Breast epithelium (tissue), 4 donors: ENCODE data around the gene CALHM3. TPM values are rescaled to one million over a fixed set of nuclear protein-coding genes. Genes with fewer than 3 reads are reported as not detected.

Source experiments
- DNase-seq, 2 donors: peaks; one replicate each; pipeline ENCODE4 v3.0.0-alpha.2; 2019; ENCODE audit warnings: low spot score in 2 of 2
- H3K27ac ChIP-seq, 2 donors: fragments of 200-600 bp; sonication (generic) in 1 of 2; one replicate each; pipeline ENCODE4 v1.5.1; 2016 to 2019; ENCODE audit warnings: mild to moderate bottlenecking in 1 of 2
- H3K27me3 ChIP-seq, 2 donors: fragments of 200-600 bp; sonication (generic) in 1 of 2; one replicate each; pipeline versions ENCODE4 v1.5.1 to v1.6.0; 2017 to 2019; ENCODE audit warnings: control low read depth in 1 of 2, mild to moderate bottlenecking in 1 of 2
- H3K36me3 ChIP-seq: fragments of 200-600 bp; one replicate; pipeline ENCODE4 v1.5.1; 2019
- H3K4me1 ChIP-seq, 2 donors: fragments of 200-600 bp; sonication (generic); one replicate each; pipeline ENCODE4 v1.5.1; 2016 to 2019; ENCODE audit warnings: control low read depth in 1 of 2
- H3K4me3 ChIP-seq, 3 donors: fragments of 200-600 bp; sonication (generic); 1 replicate in 2 of 3; 2 replicates in 1 of 3; pipeline ENCODE4 v1.5.1; 2016 to 2019; ENCODE audit warnings: mild to moderate bottlenecking in 3 of 3, moderate library complexity in 2 of 3
- H3K9me3 ChIP-seq, 2 donors: fragments of 200-600 bp; sonication (generic) in 1 of 2; one replicate each; pipeline ENCODE4 v1.5.1; 2016 to 2019; ENCODE audit warnings: control low read depth in 1 of 2
- CTCF ChIP-seq, 3 donors: fragments of 450-650 bp; IDR thresholded peaks; one replicate each; pipeline ENCODE4 v1.5.1; 2016 to 2017; ENCODE audit warnings: antibody characterized with exemption in 3 of 3, mild to moderate bottlenecking in 3 of 3, moderate library complexity in 3 of 3
- POLR2A ChIP-seq: fragments of 450-650 bp; IDR thresholded peaks from one replicate; pipeline ENCODE4 v1.6.1; 2016; ENCODE audit warnings: antibody characterized with exemption, mild to moderate bottlenecking, moderate library complexity
- POLR2AphosphoS5 ChIP-seq, 3 donors: sonication (generic); formaldehyde crosslinking; IDR thresholded peaks; one replicate each; pipeline ENCODE4 v1.6.1; 2017; ENCODE audit warnings: antibody characterized with exemption in 3 of 3
- intact Hi-C: fragments of 100-400 bp; cut with DNase I; formaldehyde crosslinking; loops from one replicate; pipeline ENCODE4 v1.15.1; 2023; ENCODE audit warnings: low total_unique reads
- total RNA-seq, 3 donors: library from RNA; depleted of rRNA; stranded (reverse); fragments of >200 nt; gene quantifications; one replicate each; pipeline ENCODE4 v1.1.0, GENCODE V29; 2016

Gene CALHM3
- total RNA-seq, 3 donors from 2014 or later = not detected

- no peaks in the 10 kb centered on the region for H3K36me3 ChIP-seq
- H3K27me3 ChIP-seq = no peaks in the 10 kb centered on the region
- intact Hi-C loops = no loop called here
- H3K4me1 ChIP-seq = peaks cover 16 to 21% of the 10 kb centered on the region in 2 donors
- peak overlapping the region; percentile 68 to 91 (median 79) for H3K4me3 ChIP-seq
- H3K27ac ChIP-seq = peak overlapping the region; percentile 83 to 97
- no peak for TF ChIP-seq POLR2A
- no peak for TF ChIP-seq POLR2AphosphoS5 (IDR thresholded peaks at IDR 0.05)
- TF ChIP-seq CTCF (IDR thresholded peaks at IDR 0.05) = no peak
- H3K9me3 ChIP-seq = no peaks in the 10 kb centered on the region
- no peak for DNase-seq
Measured at GRCh38 chr10:103449208-103450144, 29.6 kb downstream of the CALHM3 start.

- DNase-seq = no peak
- intact Hi-C loops = no loop called here
- peak overlapping the region; percentile 83 to 97 for H3K27ac ChIP-seq
- peak in 2 of 3 donors; percentile 35 to 74 for TF ChIP-seq POLR2AphosphoS5 (IDR thresholded peaks at IDR 0.05)
- no peak for TF ChIP-seq CTCF (IDR thresholded peaks at IDR 0.05)
- no peak for TF ChIP-seq POLR2A
- peaks cover 16 to 21% of the 10 kb centered on the region in 2 donors for H3K4me1 ChIP-seq
- H3K9me3 ChIP-seq = no peaks in the 10 kb centered on the region
- H3K27me3 ChIP-seq = no peaks in the 10 kb centered on the region
- peak overlapping the region in 2 of 3 donors; percentile 79 to 91 for H3K4me3 ChIP-seq
- no peaks in the 10 kb centered on the region for H3K36me3 ChIP-seq
Measured at GRCh38 chr10:103448746-103449145, 30.3 kb downstream of the CALHM3 start.

- Histone ChIP-seq H3K4me3 (no peak overlapping the region), H3K27me3 (no peaks in the 10 kb centered on the region), H3K9me3 (no peaks in the 10 kb centered on the region), H3K36me3 (no peaks in the 10 kb centered on the region), H3K27ac (peak overlapping the region; percentile 83 to 94), H3K4me1 (peaks cover 13 to 21% of the 10 kb centered on the region in 2 donors)
- DNase-seq = no peak
- no peak for TF ChIP-seq POLR2A
- TF ChIP-seq CTCF (IDR thresholded peaks at IDR 0.05) = no peak
- TF ChIP-seq POLR2AphosphoS5 (IDR thresholded peaks at IDR 0.05) = no peak
- intact Hi-C loops = no loop called here
Measured at GRCh38 chr10:103447187-103447586, 31.9 kb downstream of the CALHM3 start.

- DNase-seq = peak in 1 of 2 donors; percentile 55
- Histone ChIP-seq H3K4me1 (peaks cover 13 to 21% of the 10 kb centered on the region in 2 donors), H3K4me3 (no peak overlapping the region), H3K27ac (peak overlapping the region; percentile 83 to 94), H3K27me3 (no peaks in the 10 kb centered on the region), H3K9me3 (no peaks in the 10 kb centered on the region), H3K36me3 (no peaks in the 10 kb centered on the region)
- intact Hi-C loops = no loop called here
- peak in 2 of 3 donors; percentile 65 to 76 for TF ChIP-seq POLR2AphosphoS5 (IDR thresholded peaks at IDR 0.05)
- TF ChIP-seq POLR2A = no peak
- no peak for TF ChIP-seq CTCF (IDR thresholded peaks at IDR 0.05)
Measured at GRCh38 chr10:103445767-103446567, 33.1 kb downstream of the CALHM3 start.
